Globus pallidus (tissue), 1 donor: ENCODE data around the gene ELP4.

Source experiments
- DNase-seq: peaks from one replicate; pipeline ENCODE4 v3.0.0-alpha.2; 2015; ENCODE audit warnings: low spot score

The ELP4 gene

GRCh38 chr11:31812383-31813381 lies 303.1 kb downstream of the ELP4 start:
- no peak for DNase-seq

GRCh38 chr11:31813391-31814175 lies 304.0 kb downstream of the ELP4 start:
- peak; percentile 51 for DNase-seq

- DNase-seq = peak; percentile 35
These were observed 304.8 kb downstream of the ELP4 start for GRCh38 chr11:31814176-31814868.

GRCh38 chr11:31815711-31816467 lies 306.3 kb downstream of the ELP4 start:
- DNase-seq = no peak

GRCh38 chr11:31816468-31817053 lies 307.0 kb downstream of the ELP4 start:
- DNase-seq = no peak

- no peak for DNase-seq
These were observed 307.6 kb downstream of the ELP4 start for GRCh38 chr11:31817054-31817620.

- peak; percentile 45 for DNase-seq
These were observed 308.3 kb downstream of the ELP4 start for GRCh38 chr11:31817621-31818424.

- DNase-seq = no peak
These were observed 308.8 kb downstream of the ELP4 start for GRCh38 chr11:31818425-31818755.

- DNase-seq = no peak
These were observed 309.3 kb downstream of the ELP4 start for GRCh38 chr11:31818874-31819331.

GRCh38 chr11:31819621-31820437 lies 310.3 kb downstream of the ELP4 start:
- DNase-seq = no peak

- DNase-seq = no peak
These were observed 310.9 kb downstream of the ELP4 start for GRCh38 chr11:31820438-31820818.

- DNase-seq = no peak
These were observed 311.7 kb downstream of the ELP4 start for GRCh38 chr11:31821235-31821764.

- DNase-seq = no peak
These were observed 312.2 kb downstream of the ELP4 start for GRCh38 chr11:31821766-31822165.

- no peak for DNase-seq
These were observed 312.8 kb downstream of the ELP4 start for GRCh38 chr11:31822175-31822926.

GRCh38 chr11:31822927-31823643 lies 313.5 kb downstream of the ELP4 start:
- DNase-seq = no peak

GRCh38 chr11:31823644-31824331 lies 314.2 kb downstream of the ELP4 start:
- no peak for DNase-seq
